ENCODE measurements around the gene TP63.

DNA sequence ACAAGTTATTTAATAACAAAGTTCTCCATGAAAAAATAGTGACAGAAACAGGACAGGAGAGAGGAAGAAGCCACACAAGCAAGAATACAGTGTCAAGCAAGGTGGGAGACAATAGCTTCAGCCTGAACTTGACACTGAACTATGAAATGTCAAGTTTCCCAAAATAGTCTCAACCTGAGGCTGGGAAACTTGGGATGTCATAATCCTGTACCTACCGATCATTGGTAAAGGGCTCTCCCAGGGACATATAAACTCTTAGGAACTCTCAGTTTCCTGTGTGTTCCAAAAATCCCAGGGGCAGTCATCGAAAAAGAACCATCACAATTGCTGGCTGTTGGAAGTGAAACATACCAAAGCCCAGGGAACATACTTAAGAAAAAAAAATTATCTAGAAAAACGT is 277.9 kb downstream of the TP63 start:
- TF ChIP-seq POLR2A (IDR thresholded peaks at IDR 0.05) = no peak
- TF ChIP-seq, protein P1, sequence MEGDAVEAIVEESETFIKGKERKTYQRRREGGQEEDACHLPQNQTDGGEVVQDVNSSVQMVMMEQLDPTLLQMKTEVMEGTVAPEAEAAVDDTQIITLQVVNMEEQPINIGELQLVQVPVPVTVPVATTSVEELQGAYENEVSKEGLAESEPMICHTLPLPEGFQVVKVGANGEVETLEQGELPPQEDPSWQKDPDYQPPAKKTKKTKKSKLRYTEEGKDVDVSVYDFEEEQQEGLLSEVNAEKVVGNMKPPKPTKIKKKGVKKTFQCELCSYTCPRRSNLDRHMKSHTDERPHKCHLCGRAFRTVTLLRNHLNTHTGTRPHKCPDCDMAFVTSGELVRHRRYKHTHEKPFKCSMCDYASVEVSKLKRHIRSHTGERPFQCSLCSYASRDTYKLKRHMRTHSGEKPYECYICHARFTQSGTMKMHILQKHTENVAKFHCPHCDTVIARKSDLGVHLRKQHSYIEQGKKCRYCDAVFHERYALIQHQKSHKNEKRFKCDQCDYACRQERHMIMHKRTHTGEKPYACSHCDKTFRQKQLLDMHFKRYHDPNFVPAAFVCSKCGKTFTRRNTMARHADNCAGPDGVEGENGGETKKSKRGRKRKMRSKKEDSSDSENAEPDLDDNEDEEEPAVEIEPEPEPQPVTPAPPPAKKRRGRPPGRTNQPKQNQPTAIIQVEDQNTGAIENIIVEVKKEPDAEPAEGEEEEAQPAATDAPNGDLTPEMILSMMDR (IDR thresholded peaks at IDR 0.05) = no peak

Measured in body of pancreas (tissue), 4 donors.